SH-SY5Y (cell line): ENCODE measurements around the gene CALR.

Experiments used
- GATA2 ChIP-seq: IDR thresholded peaks from 2 replicates; pipeline ENCODE4 v1.6.1; 2011; ENCODE audit warnings: mild to moderate bottlenecking, low read depth, low read length
- GATA3 ChIP-seq: IDR thresholded peaks from 2 replicates; pipeline ENCODE4 v1.6.1; 2011; ENCODE audit warnings: low read depth, mild to moderate bottlenecking, low read length, moderate library complexity

CALR gene

GRCh38 chr19:12924621-12925310 is 13.6 kb upstream of the CALR start:
- no peak for TF ChIP-seq GATA3
- no peak for TF ChIP-seq GATA2

GRCh38 chr19:12930002-12930645 is 8.3 kb upstream of the CALR start:
- no peak for TF ChIP-seq GATA2
- TF ChIP-seq GATA3: no peak

- TF ChIP-seq GATA3 (no peak), GATA2 (no peak)
Measured at GRCh38 chr19:12932392-12933286, 5.8 kb upstream of the CALR start.

GRCh38 chr19:12933287-12934072 is 4.9 kb upstream of the CALR start, which contains the start of gene FARSA:
Gene FARSA, minus strand, starts transcription at chr19:12933711. Its CDS starts 15 bp downstream, at chr19:12933696.
- TF ChIP-seq GATA3 (no peak), GATA2 (no peak)

GRCh38 chr19:12935071-12935470 is 3.3 kb upstream of the CALR start:
- TF ChIP-seq GATA2: no peak
- TF ChIP-seq GATA3: no peak

GRCh38 chr19:12936582-12936981 is 1.8 kb upstream of the CALR start:
- no peak for TF ChIP-seq GATA3
- TF ChIP-seq GATA2: no peak

- no peak for TF ChIP-seq GATA3
- TF ChIP-seq GATA2: peak; percentile 82
Measured at GRCh38 chr19:12937093-12937926, 1.1 kb upstream of the CALR start.

GRCh38 chr19:12938779-12939601 is 581 bp downstream of the CALR start:
- no peak for TF ChIP-seq GATA2
- TF ChIP-seq GATA3: no peak

GRCh38 chr19:12939975-12940423 is 1.6 kb downstream of the CALR start:
- no peak for TF ChIP-seq GATA3
- TF ChIP-seq GATA2: no peak

- TF ChIP-seq GATA2 (no peak), GATA3 (no peak)
Measured at GRCh38 chr19:12940897-12941296, 2.5 kb downstream of the CALR start.

- TF ChIP-seq GATA3 (no peak), GATA2 (no peak)
Measured at GRCh38 chr19:12943437-12944044, 5.1 kb downstream of the CALR start.
